Peyer's patch (tissue), 4 donors: ENCODE data around the gene FAM234B. TPM values are rescaled to one million over a fixed set of nuclear protein-coding genes. Genes with fewer than 3 reads are reported as not detected.

Source experiments
- DNase-seq, 3 donors: peaks; one replicate each; pipeline ENCODE4 v3.0.0-alpha.2; 2017 to 2019
- H3K27ac ChIP-seq, 4 donors: fragments of 200-600 bp; sonication (generic); one replicate each; pipeline ENCODE4 v1.5.1; 2016 to 2019
- H3K27me3 ChIP-seq, 2 donors: fragments of 200-600 bp; sonication (generic); one replicate each; pipeline ENCODE4 v1.5.1; 2019
- H3K36me3 ChIP-seq, 3 donors: fragments of 200-600 bp; sonication (generic); one replicate each; pipeline ENCODE4 v1.5.1; 2016 to 2019
- H3K4me1 ChIP-seq, 4 donors: fragments of 200-600 bp; sonication (generic); one replicate each; pipeline ENCODE4 v1.5.1; 2016 to 2019
- H3K4me3 ChIP-seq, 4 donors: fragments of 200-600 bp; sonication (generic); 1 replicate in 3 of 4; 2 replicates in 1 of 4; pipeline ENCODE4 v1.5.1; 2016 to 2019; ENCODE audit warnings: mild to moderate bottlenecking in 1 of 4
- H3K9me3 ChIP-seq, 4 donors: fragments of 200-600 bp; sonication (generic); one replicate each; pipeline ENCODE4 v1.5.1; 2016 to 2019; ENCODE audit warnings: mild to moderate bottlenecking in 1 of 4
- POLR2A ChIP-seq, 2 donors: fragments of 450-650 bp; IDR thresholded peaks; one replicate each; pipeline ENCODE4 v1.5.1; 2017; ENCODE audit warnings: antibody characterized with exemption in 2 of 2, mild to moderate bottlenecking in 2 of 2, moderate library complexity in 2 of 2
- total RNA-seq, 4 donors: library from RNA; depleted of rRNA; stranded (reverse); fragments of >200 nt; gene quantifications; one replicate each; pipeline ENCODE4 v1.1.0, GENCODE V29; 2016
- TF ChIP-seq, protein P1 (sequence below), 6 experiments: fragments of 450-650 bp in 4 of 6; fragments of 200-600 bp in 2 of 6; sonication (generic) in 1 of 6; IDR thresholded peaks; one replicate each; pipeline ENCODE4 v1.5.1; 2017 to 2019; ENCODE audit warnings: antibody characterized with exemption in 6 of 6, mild to moderate bottlenecking in 3 of 6, moderate library complexity in 1 of 6

The FAM234B gene
- total RNA-seq, 4 donors from 2014 or later: 6.5 to 9.1 (median 7.2) TPM

GRCh38 chr12:13007496-13008233 is 36.5 kb upstream of the FAM234B start:
- Histone ChIP-seq H3K4me1 (no peaks in the 10 kb centered on the region), H3K4me3 (no peak overlapping the region), H3K36me3 (no peaks in the 10 kb centered on the region), H3K27ac (no peak overlapping the region), H3K9me3 (no peaks in the 10 kb centered on the region), H3K27me3 (no peaks in the 10 kb centered on the region)
- no peak for DNase-seq
- TF ChIP-seq, protein P1, sequence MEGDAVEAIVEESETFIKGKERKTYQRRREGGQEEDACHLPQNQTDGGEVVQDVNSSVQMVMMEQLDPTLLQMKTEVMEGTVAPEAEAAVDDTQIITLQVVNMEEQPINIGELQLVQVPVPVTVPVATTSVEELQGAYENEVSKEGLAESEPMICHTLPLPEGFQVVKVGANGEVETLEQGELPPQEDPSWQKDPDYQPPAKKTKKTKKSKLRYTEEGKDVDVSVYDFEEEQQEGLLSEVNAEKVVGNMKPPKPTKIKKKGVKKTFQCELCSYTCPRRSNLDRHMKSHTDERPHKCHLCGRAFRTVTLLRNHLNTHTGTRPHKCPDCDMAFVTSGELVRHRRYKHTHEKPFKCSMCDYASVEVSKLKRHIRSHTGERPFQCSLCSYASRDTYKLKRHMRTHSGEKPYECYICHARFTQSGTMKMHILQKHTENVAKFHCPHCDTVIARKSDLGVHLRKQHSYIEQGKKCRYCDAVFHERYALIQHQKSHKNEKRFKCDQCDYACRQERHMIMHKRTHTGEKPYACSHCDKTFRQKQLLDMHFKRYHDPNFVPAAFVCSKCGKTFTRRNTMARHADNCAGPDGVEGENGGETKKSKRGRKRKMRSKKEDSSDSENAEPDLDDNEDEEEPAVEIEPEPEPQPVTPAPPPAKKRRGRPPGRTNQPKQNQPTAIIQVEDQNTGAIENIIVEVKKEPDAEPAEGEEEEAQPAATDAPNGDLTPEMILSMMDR (IDR thresholded peaks at IDR 0.05): no peak
- no peak for TF ChIP-seq POLR2A (IDR thresholded peaks at IDR 0.05)

- H3K9me3 ChIP-seq: no peaks in the 10 kb centered on the region
- H3K27me3 ChIP-seq: no peaks in the 10 kb centered on the region
- no peak overlapping the region for H3K27ac ChIP-seq
- no peaks in the 10 kb centered on the region for H3K36me3 ChIP-seq
- H3K4me1 ChIP-seq: no peaks in the 10 kb centered on the region
- TF ChIP-seq, protein P1 (IDR thresholded peaks at IDR 0.05): no peak
- no peak for TF ChIP-seq POLR2A (IDR thresholded peaks at IDR 0.05)
- H3K4me3 ChIP-seq: no peak overlapping the region
- DNase-seq: no peak
Measured at GRCh38 chr12:13008741-13009380, 35.3 kb upstream of the FAM234B start.

- Histone ChIP-seq H3K4me3 (no peak overlapping the region), H3K4me1 (no peaks in the 10 kb centered on the region), H3K36me3 (no peaks in the 10 kb centered on the region), H3K9me3 (no peaks in the 10 kb centered on the region), H3K27me3 (no peaks in the 10 kb centered on the region), H3K27ac (no peak overlapping the region)
- TF ChIP-seq POLR2A (IDR thresholded peaks at IDR 0.05): no peak
- TF ChIP-seq, protein P1 (IDR thresholded peaks at IDR 0.05): no peak
- no peak for DNase-seq
Measured at GRCh38 chr12:13011098-13011497, 33.1 kb upstream of the FAM234B start.

GRCh38 chr12:13022851-13023271 is 21.3 kb upstream of the FAM234B start:
- H3K4me3 ChIP-seq: no peak overlapping the region
- DNase-seq: no peak
- H3K9me3 ChIP-seq: no peaks in the 10 kb centered on the region
- H3K27me3 ChIP-seq: no peaks in the 10 kb centered on the region
- no peaks in the 10 kb centered on the region for H3K4me1 ChIP-seq
- H3K36me3 ChIP-seq: no peaks in the 10 kb centered on the region
- TF ChIP-seq, protein P1 (IDR thresholded peaks at IDR 0.05): no peak
- no peak for TF ChIP-seq POLR2A (IDR thresholded peaks at IDR 0.05)
- H3K27ac ChIP-seq: no peak overlapping the region

DNA sequence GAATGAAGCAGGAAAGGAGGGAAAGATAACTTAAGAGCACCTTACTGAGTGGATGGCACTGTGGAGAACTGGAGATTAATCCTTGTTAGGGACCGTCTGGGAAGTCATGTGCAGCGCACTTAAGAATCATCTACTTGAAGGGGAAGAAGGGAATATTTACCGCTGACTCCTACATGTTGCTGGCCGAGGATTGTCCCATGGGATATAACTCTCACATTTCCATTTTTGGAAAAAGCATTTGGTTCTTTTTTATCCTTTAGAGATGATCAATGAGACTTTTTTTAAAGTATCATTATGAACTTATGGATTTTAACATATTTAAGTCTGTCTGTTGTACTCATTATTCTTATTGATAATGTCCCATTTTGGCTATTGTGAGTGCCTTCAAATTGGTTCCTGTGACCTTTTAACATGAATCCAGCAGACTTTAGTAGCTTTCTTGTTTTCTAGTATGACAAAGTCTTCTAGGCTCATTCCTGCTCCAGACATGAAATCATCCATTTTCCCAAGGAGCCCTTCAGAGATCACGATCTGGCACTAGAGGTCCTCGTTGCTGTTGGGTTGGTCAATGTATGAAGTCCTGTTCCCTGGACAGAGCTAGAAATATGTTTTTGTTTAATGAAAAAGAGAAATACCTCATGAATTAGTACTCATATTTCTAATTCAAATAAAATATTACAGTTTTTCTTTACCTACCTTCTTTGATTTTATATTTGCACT is 20.2 kb upstream of the FAM234B start:
- H3K4me1 ChIP-seq: no peaks in the 10 kb centered on the region
- H3K4me3 ChIP-seq: no peak overlapping the region
- no peaks in the 10 kb centered on the region for H3K36me3 ChIP-seq
- no peaks in the 10 kb centered on the region for H3K27me3 ChIP-seq
- H3K27ac ChIP-seq: no peak overlapping the region
- peak in 1 of 3 donors; percentile 76 for DNase-seq
- TF ChIP-seq POLR2A (IDR thresholded peaks at IDR 0.05): no peak
- TF ChIP-seq, protein P1 (IDR thresholded peaks at IDR 0.05): peak in 3 of 6 experiments; percentile 50 to 68 (median 64)
- no peaks in the 10 kb centered on the region for H3K9me3 ChIP-seq
